GM12892 (cell line): ENCODE data around the gene PRDM15.

Source experiments
- POLR2A ChIP-seq: IDR thresholded peaks from 2 replicates; pipeline ENCODE4 v1.6.1; 2011; ENCODE audit warnings: low read depth, low read length, control low read depth
- POLR2AphosphoS5 ChIP-seq: IDR thresholded peaks from 2 replicates; pipeline ENCODE4 v1.6.1; 2011; ENCODE audit warnings: low read depth, low read length, control low read depth
- TAF1 ChIP-seq: IDR thresholded peaks from 2 replicates; pipeline ENCODE4 v1.6.1; 2011; ENCODE audit warnings: low read depth, mild to moderate bottlenecking, control low read depth, low read length, borderline replicate concordance

GRCh38 chr21:41901099-41901498 is 22.0 kb upstream of the PRDM15 start:
- no peak for TF ChIP-seq POLR2A
- no peak for TF ChIP-seq POLR2AphosphoS5
- no peak for TF ChIP-seq TAF1
